HEK293 (cell line): ENCODE measurements around the gene NNMT.
A peak's percentile ranks its signal among the peaks of the same experiment; 100 is the strongest.

Experiments used
- AEBP2 ChIP-seq: fragments of 450-650 bp; formaldehyde crosslinking; IDR thresholded peaks from 2 replicates; pipeline ENCODE4 v1.5.1; 2016; ENCODE audit warnings: missing biosample characterization, missing genetic modification characterization, borderline replicate concordance
- ATF2 ChIP-seq: fragments of 450-650 bp; formaldehyde crosslinking; IDR thresholded peaks from 2 replicates; pipeline ENCODE4 v1.5.1; 2016; ENCODE audit warnings: missing biosample characterization, missing genetic modification characterization, low read depth
- BCL6B ChIP-seq: fragments of 450-650 bp; formaldehyde crosslinking; IDR thresholded peaks from 2 replicates; pipeline ENCODE4 v1.5.1; 2017; ENCODE audit warnings: missing biosample characterization, missing genetic modification characterization
- ELK4 ChIP-seq: IDR thresholded peaks from 2 replicates; pipeline ENCODE4 v1.6.1; 2011; ENCODE audit warnings: mild to moderate bottlenecking, low read depth, low read length, borderline replicate concordance
- GFI1B ChIP-seq: fragments of 450-650 bp; formaldehyde crosslinking; IDR thresholded peaks from 2 replicates; pipeline ENCODE4 v1.5.1; 2016; ENCODE audit warnings: missing biosample characterization, missing genetic modification characterization
- IKZF3 ChIP-seq: fragments of 450-650 bp; IDR thresholded peaks from 2 replicates; pipeline ENCODE4 v1.5.0; 2018; ENCODE audit warnings: missing biosample characterization, mild to moderate bottlenecking, missing genetic modification characterization, moderate library complexity
- KLF8 ChIP-seq: fragments of 450-650 bp; formaldehyde crosslinking; IDR thresholded peaks from 2 replicates; pipeline ENCODE4 v1.5.1; 2016; ENCODE audit warnings: missing biosample characterization, missing genetic modification characterization
- OSR2 ChIP-seq: fragments of 450-650 bp; formaldehyde crosslinking; IDR thresholded peaks from 2 replicates; pipeline ENCODE4 v1.5.1; 2016; ENCODE audit warnings: missing biosample characterization, missing genetic modification characterization
- OVOL3 ChIP-seq: fragments of 450-650 bp; formaldehyde crosslinking; IDR thresholded peaks from 2 replicates; pipeline ENCODE4 v1.5.1; 2016; ENCODE audit warnings: missing biosample characterization, missing genetic modification characterization
- PRDM1 ChIP-seq: fragments of 450-650 bp; formaldehyde crosslinking; IDR thresholded peaks from 2 replicates; pipeline ENCODE4; 2016; ENCODE audit warnings: missing biosample characterization, missing genetic modification characterization
- TCF7L2 ChIP-seq: IDR thresholded peaks from 2 replicates; pipeline ENCODE4 v1.6.1; 2011; ENCODE audit warnings: low read depth, mild to moderate bottlenecking, inconsistent platforms, low read length, moderate library complexity, borderline replicate concordance
- YY1 ChIP-seq: fragments of 450-650 bp; formaldehyde crosslinking; IDR thresholded peaks from 2 replicates; pipeline ENCODE4 v1.5.1; 2018; ENCODE audit warnings: missing biosample characterization, missing genetic modification characterization
- ZBTB20 ChIP-seq: fragments of 450-650 bp; formaldehyde crosslinking; IDR thresholded peaks from 2 replicates; pipeline ENCODE4 v1.5.1; 2016; ENCODE audit warnings: missing biosample characterization, missing genetic modification characterization
- ZBTB48 ChIP-seq: fragments of 450-650 bp; formaldehyde crosslinking; IDR thresholded peaks from 2 replicates; pipeline ENCODE4 v1.5.1; 2016; ENCODE audit warnings: missing biosample characterization, missing genetic modification characterization
- ZBTB8A ChIP-seq: fragments of 450-650 bp; formaldehyde crosslinking; IDR thresholded peaks from 2 replicates; pipeline ENCODE4 v1.5.1; 2016; ENCODE audit warnings: missing biosample characterization, missing genetic modification characterization
- ZFP3 ChIP-seq: fragments of 450-650 bp; formaldehyde crosslinking; IDR thresholded peaks from 2 replicates; pipeline ENCODE4 v1.5.1; 2016; ENCODE audit warnings: low read depth, missing biosample characterization, missing genetic modification characterization
- ZNF10 ChIP-seq: fragments of 450-650 bp; formaldehyde crosslinking; IDR thresholded peaks from 2 replicates; pipeline ENCODE4 v1.5.1; 2017; ENCODE audit warnings: missing biosample characterization, missing genetic modification characterization
- ZNF121 ChIP-seq: fragments of 450-650 bp; formaldehyde crosslinking; IDR thresholded peaks from 2 replicates; pipeline ENCODE4 v1.5.1; 2016; ENCODE audit warnings: missing biosample characterization, missing genetic modification characterization
- ZNF138 ChIP-seq: fragments of 450-650 bp; formaldehyde crosslinking; IDR thresholded peaks from 2 replicates; pipeline ENCODE4 v1.5.1; 2016; ENCODE audit warnings: missing biosample characterization, missing genetic modification characterization, borderline replicate concordance
- ZNF169 ChIP-seq: fragments of 450-650 bp; formaldehyde crosslinking; IDR thresholded peaks from 2 replicates; pipeline ENCODE4 v1.5.1; 2016; ENCODE audit warnings: missing biosample characterization, missing genetic modification characterization
- ZNF18 ChIP-seq: fragments of 450-650 bp; formaldehyde crosslinking; IDR thresholded peaks from 2 replicates; pipeline ENCODE4 v1.5.1; 2016; ENCODE audit warnings: missing biosample characterization, missing genetic modification characterization
- ZNF362 ChIP-seq: fragments of 450-650 bp; formaldehyde crosslinking; IDR thresholded peaks from 2 replicates; pipeline ENCODE4 v1.5.1; 2016; ENCODE audit warnings: missing biosample characterization, missing genetic modification characterization
- ZNF501 ChIP-seq: fragments of 450-650 bp; formaldehyde crosslinking; IDR thresholded peaks from 2 replicates; pipeline ENCODE4 v1.5.1; 2016; ENCODE audit warnings: missing biosample characterization, missing genetic modification characterization
- ZNF529 ChIP-seq: fragments of 450-650 bp; formaldehyde crosslinking; IDR thresholded peaks from 2 replicates; pipeline ENCODE4 v1.5.1; 2017; ENCODE audit warnings: missing genetic modification characterization, missing biosample characterization; ENCODE audit not compliant: insufficient replicate concordance
- ZNF555 ChIP-seq: fragments of 450-650 bp; formaldehyde crosslinking; conservative IDR thresholded peaks from 2 replicates; pipeline ENCODE4 v1.5.1; 2017; ENCODE audit warnings: missing biosample characterization, mild to moderate bottlenecking, missing genetic modification characterization, inconsistent platforms
- ZNF561 ChIP-seq: fragments of 450-650 bp; IDR thresholded peaks from 2 replicates; pipeline ENCODE4 v1.5.1; 2018; ENCODE audit warnings: missing biosample characterization, missing genetic modification characterization, borderline replicate concordance
- ZNF585B ChIP-seq: fragments of 450-650 bp; formaldehyde crosslinking; IDR thresholded peaks from 2 replicates; pipeline ENCODE4 v1.5.1; 2016; ENCODE audit warnings: missing biosample characterization, missing genetic modification characterization
- ZNF623 ChIP-seq: fragments of 450-650 bp; formaldehyde crosslinking; IDR thresholded peaks from 2 replicates; pipeline ENCODE4 v1.5.1; 2016; ENCODE audit warnings: missing biosample characterization, missing genetic modification characterization
- ZNF654 ChIP-seq: fragments of 450-650 bp; formaldehyde crosslinking; IDR thresholded peaks from 2 replicates; pipeline ENCODE4 v1.5.1; 2016; ENCODE audit warnings: low read depth, missing biosample characterization, missing genetic modification characterization
- ZNF658 ChIP-seq: fragments of 450-650 bp; formaldehyde crosslinking; IDR thresholded peaks from 2 replicates; pipeline ENCODE4; 2016; ENCODE audit warnings: missing biosample characterization, missing genetic modification characterization
- ZNF692 ChIP-seq: fragments of 450-650 bp; formaldehyde crosslinking; IDR thresholded peaks from 2 replicates; pipeline ENCODE4 v1.5.1; 2016; ENCODE audit warnings: missing biosample characterization, missing genetic modification characterization
- ZNF843 ChIP-seq: fragments of 450-650 bp; formaldehyde crosslinking; IDR thresholded peaks from 2 replicates; pipeline ENCODE4 v1.5.1; 2016; ENCODE audit warnings: missing biosample characterization, missing genetic modification characterization
- ZXDB ChIP-seq: fragments of 450-650 bp; formaldehyde crosslinking; IDR thresholded peaks from 2 replicates; pipeline ENCODE4 v1.5.1; 2016; ENCODE audit warnings: missing biosample characterization, missing genetic modification characterization

The NNMT gene

GRCh38 chr11:114259551-114259983 lies 36.6 kb upstream of the NNMT start (continued):
- TF ChIP-seq KLF8 (tag by site-specific recombination) (no peak), OVOL3 (no peak), YY1 (tag by site-specific recombination) (no peak), ZBTB8A (tag by site-specific recombination) (0 out of 2 replicates have a peak, but pooled peaks have one; percentile 25), ZNF623 (no peak), ZNF654 (tag by site-specific recombination) (no peak), AEBP2 (tag by site-specific recombination) (no peak), ZNF121 (tag by site-specific recombination) (no peak), ZXDB (no peak), ZNF362 (tag by site-specific recombination) (no peak), GFI1B (tag by site-specific recombination) (peak; percentile 74), ZNF501 (tag by site-specific recombination) (no peak), IKZF3 (tag by site-specific recombination) (no peak; the same call in 1 of the 2 replicates), ZNF169 (tag by site-specific recombination) (no peak), ELK4 (no peak), ZNF555 (tag by site-specific recombination) (no peak), ZFP3 (tag by site-specific recombination) (no peak), ZNF585B (tag by site-specific recombination) (no peak), ZNF658 (tag by site-specific recombination) (no peak), OSR2 (tag by site-specific recombination) (peak; percentile 93), ATF2 (tag by site-specific recombination) (no peak), ZBTB20 (no peak), ZBTB48 (tag by site-specific recombination) (0 out of 2 replicates have a peak, but pooled peaks have one; percentile 12), ZNF692 (tag by site-specific recombination) (no peak), ZNF843 (tag by site-specific recombination) (0 out of 2 replicates have a peak, but pooled peaks have one; percentile 22), ZNF529 (no peak), ZNF138 (tag by site-specific recombination) (no peak), TCF7L2 (0 out of 2 replicates have a peak, but pooled peaks have one; percentile 32), ZNF561 (tag by site-specific recombination) (no peak), ZNF18 (tag by site-specific recombination) (0 out of 2 replicates have a peak, but pooled peaks have one; percentile 14), PRDM1 (no peak), ZNF10 (no peak), BCL6B (tag by site-specific recombination) (no peak)
